OCI-LY7 (cell line): ENCODE data around the gene CLN3. TPM values are rescaled to one million over a fixed set of nuclear protein-coding genes. Genes with fewer than 3 reads are reported as not detected.
"Not testable (repeated sequence)": the region's sequence is repeated elsewhere in the genome, so short reads cannot be mapped to it uniquely, and the experiment has no call there.

ENCODE experiments used
- BruUV-seq: library from RNA; stranded (reverse); fragments of 400-500 nt; replicated peaks from 2 replicates; lab custom pipeline; 2021; lab: Mats Ljungman, UMichigan
- CTCF ChIA-PET: fragments of 300-600 bp; sonication (Branson Sonifier 250); formaldehyde crosslinking; loops from one replicate; lab custom pipeline; 2022; ENCODE audit warnings: antibody characterized with exemption; ENCODE audit not compliant: unreplicated experiment; lab: Charles Lee
- POLR2A ChIA-PET: fragments of 300-600 bp; sonication (Branson Sonifier 250); formaldehyde crosslinking; loops from one replicate; lab custom pipeline; 2022; ENCODE audit warnings: antibody characterized with exemption; lab: Charles Lee
- DNase-seq: peaks from one replicate; pipeline ENCODE4 v3.0.0-alpha.2; 2015; ENCODE audit warnings: low spot score
- H2AFZ ChIP-seq: fragments of 200-600 bp; sonication (generic), shearing (Covaris generic); 2 replicates; pipeline ENCODE4 v1.6.1; 2014; ENCODE audit warnings: mild to moderate bottlenecking, antibody characterized with exemption, low read length, moderate library complexity
- H3K27ac ChIP-seq: fragments of 200-600 bp; sonication (generic); 2 replicates; pipeline ENCODE4 v1.5.1; 2014; ENCODE audit warnings: mixed run types, low read depth, mild to moderate bottlenecking, moderate library complexity, low read length, inconsistent platforms; ENCODE audit not compliant: poor library complexity, severe bottlenecking
- H3K36me3 ChIP-seq: fragments of 200-600 bp; sonication (generic); 2 replicates; pipeline ENCODE4 v1.6.1; 2014; ENCODE audit warnings: mild to moderate bottlenecking, antibody characterized with exemption, low read length, moderate library complexity, mixed read lengths; ENCODE audit not compliant: insufficient read depth
- H3K4me1 ChIP-seq: fragments of 200-600 bp; sonication (generic); 2 replicates; pipeline ENCODE4 v1.5.1; 2014; ENCODE audit warnings: mild to moderate bottlenecking, low read length; ENCODE audit not compliant: insufficient read depth, poor library complexity, severe bottlenecking
- H3K4me2 ChIP-seq: fragments of 200-600 bp; sonication (generic); 2 replicates; pipeline ENCODE4 v1.6.1; 2014; ENCODE audit warnings: mild to moderate bottlenecking, low read length
- H3K4me3 ChIP-seq: fragments of 200-600 bp; sonication (generic); 2 replicates; pipeline ENCODE4 v1.5.1; 2014; ENCODE audit warnings: mild to moderate bottlenecking, low read depth, low read length; ENCODE audit not compliant: poor library complexity, severe bottlenecking
- H3K79me2 ChIP-seq: fragments of 200-600 bp; sonication (generic); 2 replicates; pipeline ENCODE4 v1.6.1; 2016; ENCODE audit warnings: low read depth, mild to moderate bottlenecking, low read length, moderate library complexity, mixed read lengths; ENCODE audit not compliant: insufficient read depth
- H3K9me2 ChIP-seq: fragments of 200-600 bp; sonication (generic); 2 replicates; pipeline ENCODE4 v1.6.1; 2016; ENCODE audit warnings: mild to moderate bottlenecking, low read length, mixed read lengths; ENCODE audit not compliant: insufficient read depth
- H3K9me3 ChIP-seq: fragments of 200-600 bp; sonication (generic); 2 replicates; pipeline ENCODE4 v1.6.1; 2014; ENCODE audit warnings: mild to moderate bottlenecking, mixed run types, low read length, mixed read lengths
- H4K20me1 ChIP-seq: fragments of 200-600 bp; sonication (generic); 2 replicates; pipeline ENCODE4 v1.6.1; 2014; ENCODE audit warnings: mild to moderate bottlenecking, antibody characterized with exemption, low read length, moderate library complexity, mixed read lengths; ENCODE audit not compliant: insufficient read depth
- CTCF ChIP-seq: fragments of 200-600 bp; sonication (generic); conservative IDR thresholded peaks from 2 replicates; pipeline ENCODE4 v1.5.1; 2014; ENCODE audit warnings: mild to moderate bottlenecking, antibody characterized with exemption, low read length, moderate library complexity, mixed read lengths
- EZH2phosphoT487 ChIP-seq: fragments of 200-600 bp; sonication (generic); IDR thresholded peaks from 2 replicates; pipeline ENCODE4 v1.6.1; 2018; ENCODE audit warnings: low read depth, borderline replicate concordance, mild to moderate bottlenecking, mixed run types, antibody characterized with exemption, low read length, moderate library complexity, mixed read lengths
- intact Hi-C: fragments of 100-400 bp; cut with micrococcal nuclease; formaldehyde crosslinking; loops from one replicate; pipeline ENCODE4 v1.10.0; 2022; ENCODE audit not compliant: unreplicated experiment
- total RNA-seq, 2 experiments: library from RNA; depleted of rRNA in 1 of 2; stranded (reverse); fragments of >200 nt in 1 of 2; shearing (Covaris generic) in 1 of 2; gene quantifications; 2 replicates each; pipeline ENCODE4 v1.2.3, GENCODE V29; 2014 to 2022

CLN3 gene
- total RNA-seq, 2 experiments from 2014 or later: 29.7 to 42.3 TPM

- DNase-seq: no peak
- Histone ChIP-seq H3K4me2 (no peak overlapping the region), H3K4me3 (no peak overlapping the region), H3K4me1 (peaks cover 3% of the 10 kb centered on the region), H3K9me3 (no peaks in the 10 kb centered on the region), H3K9me2 (no peaks in the 10 kb centered on the region), H3K36me3 (peaks cover 37% of the 10 kb centered on the region), H4K20me1 (no peaks in the 10 kb centered on the region), H3K27ac (no peak overlapping the region), H3K79me2 (peaks cover 7% of the 10 kb centered on the region; the same call in 1 of the 2 replicates), H2AFZ (no peak overlapping the region)
- intact Hi-C loops: no loop called here
- BruUV-seq: no TSS peak
- ChIA-PET POLR2A (no interaction called here), CTCF (no interaction called here)
- no peak for TF ChIP-seq EZH2phosphoT487
- TF ChIP-seq CTCF: no peak
Observed at GRCh38 chr16:28486266-28486665, 5.6 kb downstream of the CLN3 start.

- BruUV-seq, DNase-seq, H3K4me1 ChIP-seq, H3K27ac ChIP-seq, H3K4me2 ChIP-seq, CTCF ChIA-PET, H3K9me2 ChIP-seq, intact Hi-C loops, H2AFZ ChIP-seq, H3K9me3 ChIP-seq, H3K79me2 ChIP-seq, POLR2A ChIA-PET, H4K20me1 ChIP-seq, H3K4me3 ChIP-seq: not testable (repeated sequence)
- peaks cover 45% of the 10 kb centered on the region for H3K36me3 ChIP-seq
Observed at GRCh38 chr16:28483361-28483760, 8.5 kb downstream of the CLN3 start.

GRCh38 chr16:28482026-28482425 is 9.8 kb downstream of the CLN3 start:
- no peaks in the 10 kb centered on the region for H3K9me3 ChIP-seq
- H3K79me2 ChIP-seq: no peaks in the 10 kb centered on the region
- no peaks in the 10 kb centered on the region for H4K20me1 ChIP-seq
- ChIA-PET POLR2A (no interaction called here), CTCF (no interaction called here)
- no peak overlapping the region for H2AFZ ChIP-seq
- intact Hi-C loops: no loop called here
- H3K36me3 ChIP-seq: peaks cover 46% of the 10 kb centered on the region
- H3K4me1 ChIP-seq: no peaks in the 10 kb centered on the region
- no peak overlapping the region for H3K4me2 ChIP-seq
- H3K9me2 ChIP-seq: no peaks in the 10 kb centered on the region
- no peak for DNase-seq
- H3K4me3 ChIP-seq: no peak overlapping the region
- BruUV-seq: no TSS peak
- no peak for TF ChIP-seq CTCF
- TF ChIP-seq EZH2phosphoT487: no peak
- no peak overlapping the region for H3K27ac ChIP-seq
